HUDEP-2 (cell line): Measurements from ENCODE around the gene KRTAP2-3.
"Not testable (repeated sequence)": the region's sequence is repeated elsewhere in the genome, so short reads cannot be mapped to it uniquely, and the experiment has no call there.

ENCODE experiments used
- DNase-seq, 76 experiments: peaks; one replicate each; lab custom pipeline; 2025; ENCODE audit not compliant: unreplicated experiment in 76 of 76; lab: John Stamatoyannopoulos, UW

Gene KRTAP2-3

GRCh38 chr17:41037853-41038350 lies 22.0 kb downstream of the KRTAP2-3 start:
- DNase-seq = no peak

- DNase-seq = not testable (repeated sequence)
These were observed 25.5 kb downstream of the KRTAP2-3 start, which contains the start of gene KRTAP1-3 for GRCh38 chr17:41034346-41034935. TSS of gene KRTAP1-3 (minus strand) at chr17:41034874. CDS start at chr17:41034821, 53 bp downstream.

- DNase-seq = no peak
These were observed 30.2 kb downstream of the KRTAP2-3 start, which contains the start of gene KRTAP1-4 for GRCh38 chr17:41029633-41030245. TSS of gene KRTAP1-4 (minus strand) at chr17:41030195. CDS start at chr17:41030078, 117 bp downstream.

GRCh38 chr17:41026715-41027471 lies 33.0 kb downstream of the KRTAP2-3 start, which contains the start of gene KRTAP1-5:
TSS of gene KRTAP1-5 (minus strand) at chr17:41027208. CDS start at chr17:41027155, 53 bp downstream.
- DNase-seq = no peak

- DNase-seq = no peak
These were observed 35.2 kb downstream of the KRTAP2-3 start for GRCh38 chr17:41024697-41025096.

GRCh38 chr17:41020336-41020735 lies 39.6 kb downstream of the KRTAP2-3 start:
- DNase-seq = no peak

- no peak for DNase-seq
These were observed 40.5 kb downstream of the KRTAP2-3 start for GRCh38 chr17:41019415-41019814.

GRCh38 chr17:41018541-41018940 lies 41.4 kb downstream of the KRTAP2-3 start:
- DNase-seq = no peak

- no peak for DNase-seq
These were observed 43.2 kb downstream of the KRTAP2-3 start for GRCh38 chr17:41016578-41017215.

- DNase-seq = no peak
These were observed 44.5 kb downstream of the KRTAP2-3 start for GRCh38 chr17:41015454-41015853.

- no peak for DNase-seq
These were observed 46.3 kb downstream of the KRTAP2-3 start for GRCh38 chr17:41013606-41014005.

GRCh38 chr17:41013181-41013580 lies 46.7 kb downstream of the KRTAP2-3 start:
- DNase-seq = no peak

GRCh38 chr17:41012326-41013120 lies 47.4 kb downstream of the KRTAP2-3 start:
- no peak for DNase-seq

GRCh38 chr17:41010441-41010840 lies 49.5 kb downstream of the KRTAP2-3 start:
- DNase-seq = no peak

GRCh38 chr17:41009936-41010335 lies 50.0 kb downstream of the KRTAP2-3 start:
- no peak for DNase-seq

GRCh38 chr17:41009301-41009760 lies 50.6 kb downstream of the KRTAP2-3 start:
- DNase-seq = no peak
